GM12878 (cell line): ENCODE data around the gene KLC4. TPM values are rescaled to one million over a fixed set of nuclear protein-coding genes. Genes with fewer than 3 reads are reported as not detected.

Source experiments
- ATAC-seq: fragments of 200-7000 bp; cut with Tn5 transposase; 3 replicates; pipeline ENCODE4 v1.9.1; 2020; ENCODE audit warnings: mild to moderate bottlenecking, moderate library complexity
- BruUV-seq: library from RNA; stranded (reverse); fragments of 400-500 nt; replicated peaks from 2 replicates; lab custom pipeline; 2021; lab: Mats Ljungman, UMichigan
- CTCF ChIA-PET: fragments of 300-600 bp; sonication (Branson Sonifier 250); formaldehyde crosslinking; extraction: SDS; loops from one replicate; lab custom pipeline; 2021; ENCODE audit warnings: inconsistent platforms; lab: Yijun Ruan, JAX
- POLR2A ChIA-PET: fragments of 350-600 bp; formaldehyde crosslinking; extraction: SDS; loops from one replicate; lab custom pipeline; 2021; ENCODE audit warnings: inconsistent platforms; lab: Charles Lee
- RAD21 ChIA-PET: fragments of 300-600 bp; sonication (Branson Sonifier 250); formaldehyde crosslinking; loops from one replicate; lab custom pipeline; 2023; ENCODE audit warnings: antibody characterized with exemption; ENCODE audit not compliant: unreplicated experiment; lab: Charles Lee
- SMC1A ChIA-PET: fragments of 300-600 bp; sonication (Branson Sonifier 250); formaldehyde crosslinking; loops from one replicate; lab custom pipeline; 2023; ENCODE audit not compliant: unreplicated experiment, uncharacterized antibody; lab: Charles Lee
- DNase-seq: peaks from one replicate; pipeline ENCODE4 v3.0.0-alpha.2; 2011; ENCODE audit warnings: low read depth, low spot score
- FAIRE-seq: peaks from 3 replicates; lab custom pipeline; 2011; peaks lifted over from hg19 to GRCh38; lab: Jason Lieb, UNC
- H2AFZ ChIP-seq: 2 replicates; pipeline ENCODE4 v1.6.0; 2011; ENCODE audit warnings: low read depth, low read length, control low read depth; ENCODE audit not compliant: control insufficient read depth
- H3K27ac ChIP-seq: 2 replicates; pipeline ENCODE4 v1.5.1; 2011; ENCODE audit warnings: control low read depth; ENCODE audit not compliant: control insufficient read depth, insufficient read depth
- H3K27me3 ChIP-seq, 2 experiments: replicated peaks in 1 of 2; 2 replicates each; pipeline versions ENCODE4 v1.6.0 to v1.6.1; 2011; ENCODE audit warnings: low read length in 1 of 2; ENCODE audit not compliant: control insufficient read depth in 2 of 2, insufficient read depth in 2 of 2
- H3K36me3 ChIP-seq, 2 experiments: 2 replicates each; pipeline ENCODE4 v1.5.1; 2011; ENCODE audit warnings: low read length in 1 of 2; ENCODE audit not compliant: control insufficient read depth in 2 of 2, insufficient read depth in 2 of 2
- H3K4me1 ChIP-seq: 2 replicates; pipeline ENCODE4 v1.6.1; 2011; ENCODE audit warnings: mild to moderate bottlenecking, low read length, moderate library complexity, mixed read lengths; ENCODE audit not compliant: control insufficient read depth, insufficient read depth
- H3K4me2 ChIP-seq: 2 replicates; pipeline ENCODE4 v1.6.0; 2011; ENCODE audit warnings: control low read depth; ENCODE audit not compliant: control insufficient read depth, insufficient read depth
- H3K4me3 ChIP-seq: fragments of 200-600 bp; sonication (generic); 2 replicates; pipeline ENCODE4 v1.5.1; 2016
- H3K79me2 ChIP-seq: 2 replicates; pipeline ENCODE4 v1.6.0; 2011; ENCODE audit warnings: low read length; ENCODE audit not compliant: control insufficient read depth, insufficient read depth
- H3K9ac ChIP-seq: 2 replicates; pipeline ENCODE4 v1.8.0; 2011; ENCODE audit warnings: low read length, control low read depth, mixed read lengths; ENCODE audit not compliant: control insufficient read depth, insufficient read depth
- H3K9me3 ChIP-seq: replicated peaks from 3 replicates; pipeline ENCODE4 v1.5.1; 2011; ENCODE audit warnings: mild to moderate bottlenecking, low read length; ENCODE audit not compliant: control insufficient read depth, insufficient read depth
- H4K20me1 ChIP-seq: 2 replicates; pipeline ENCODE4 v1.6.0; 2011; ENCODE audit not compliant: control insufficient read depth, insufficient read depth
- LARP7 ChIP-seq: fragments of 450-650 bp; IDR thresholded peaks from 2 replicates; pipeline ENCODE4 v1.6.1; 2017; ENCODE audit warnings: mild to moderate bottlenecking
- NFXL1 ChIP-seq: fragments of 450-650 bp; IDR thresholded peaks from 2 replicates; pipeline ENCODE4 v1.6.1; 2017; ENCODE audit warnings: antibody characterized with exemption, mild to moderate bottlenecking, borderline replicate concordance
- SKIL ChIP-seq: fragments of 450-650 bp; IDR thresholded peaks from 2 replicates; pipeline ENCODE4 v1.6.1; 2017; ENCODE audit warnings: mild to moderate bottlenecking, low read depth, inconsistent platforms; ENCODE audit not compliant: poor library complexity, severe bottlenecking
- SREBF2 ChIP-seq: IDR thresholded peaks from 2 replicates; pipeline ENCODE4 v1.6.1; 2012; ENCODE audit warnings: mild to moderate bottlenecking, low read length
- ZZZ3 ChIP-seq: IDR thresholded peaks from 2 replicates; pipeline ENCODE4 v1.6.1; 2011; ENCODE audit warnings: low read depth; ENCODE audit not compliant: control insufficient read depth, insufficient read length
- WGBS: methylation state at CpG from one replicate; pipeline ENCODE4 v1.1.6; 2016; ENCODE audit warnings: low lambda C conversion rate; ENCODE audit not compliant: insufficient replicate concordance, insufficient coverage; ENCODE audit errors: missing lambda C conversion rate; 5-methylcytosine and 5-hydroxymethylcytosine counted together
- in situ Hi-C: fragments of 300-500 bp; cut with MboI; formaldehyde crosslinking; loops from 9 replicates; pipeline ENCODE4 v1.14.3; 2018; ENCODE audit warnings: mixed read lengths
- intact Hi-C: fragments of 100-400 bp; cut with micrococcal nuclease; formaldehyde crosslinking; loops from one replicate; pipeline ENCODE4 v1.14.2; 2022; ENCODE audit not compliant: unreplicated experiment
- polyA plus RNA-seq, 11 experiments: library from polyadenylated mRNA; depleted of rRNA in 4 of 11; unstranded in 6 of 11; stranded (reverse) in 5 of 11; fragments of >200 nt; fragmentation: Nextera tagmentation in 4 of 11; fragmentation: Illumina TruSeq in 1 of 11; extraction: Ambion mirVana in 4 of 11; extraction: Trizol in 1 of 11; gene quantifications; 1 replicate in 1 of 11; 2 replicates in 10 of 11; pipeline versions ENCODE4 v1.2.1 to v1.2.3, GENCODE V29; 2011 to 2016; ENCODE audit warnings: inconsistent platforms in 2 of 11, missing spikeins in 2 of 11, low read depth in 1 of 11
- total RNA-seq, 4 experiments: library from RNA; depleted of rRNA in 3 of 4; stranded (reverse); fragments of >200 nt in 3 of 4; fragmentation: Illumina TruSeq in 1 of 4; extraction: Trizol in 1 of 4; gene quantifications; 2 replicates each; pipeline versions ENCODE4 v1.2.1 to v1.2.3, GENCODE V29; 2013 to 2021

Gene KLC4
- total and polyA plus RNA-seq, 10 of the 15 experiments (the other 5 are each of a cell fraction or from before 2014, with no cell fraction given): 0.90 to 13.4 (median 6.9) TPM

DNA sequence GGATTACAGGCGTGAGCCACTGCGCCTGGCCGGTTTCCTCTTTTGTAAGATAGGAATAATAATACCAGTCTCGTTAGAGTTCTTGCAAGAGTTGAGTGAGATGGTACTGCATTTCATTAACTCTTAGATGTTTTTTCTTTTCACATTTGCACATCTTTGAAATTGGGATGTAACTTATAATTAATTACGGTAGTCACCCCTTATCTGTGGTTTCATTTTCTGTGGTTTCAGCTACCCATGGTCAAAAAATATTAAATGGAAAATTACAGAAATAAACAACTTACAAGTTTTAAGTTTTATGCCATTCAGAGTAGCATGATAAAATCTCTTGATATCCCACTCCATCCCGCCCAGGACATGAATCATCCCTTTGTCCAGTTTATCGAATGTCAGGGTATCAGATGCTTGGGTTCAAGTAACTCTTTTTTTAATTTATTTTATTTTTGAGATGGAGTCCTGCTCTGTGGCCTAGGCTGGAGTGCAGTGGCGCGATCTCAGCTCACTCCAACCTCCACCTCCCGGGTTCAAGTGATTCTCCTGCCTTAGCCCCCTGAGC, 32.1 kb downstream of the KLC4 start:
- ChIA-PET CTCF (interaction anchor here (1.5 kb wide), 1 partner anchor 52 kb away, joined by 4 read pairs; no protein-coding TSS in a partner anchor), POLR2A (no interaction called here), SMC1A (interaction anchor here (0.5 kb wide), 1 partner anchor 101 kb away, joined by 3 read pairs; no protein-coding TSS in a partner anchor), RAD21 (interaction anchor here (0.6 kb wide), 1 partner anchor 10 kb away, joined by 3 read pairs; no protein-coding TSS in a partner anchor)
- Histone ChIP-seq H3K4me2 (no peak overlapping the region), H3K27ac (no peak overlapping the region), H3K27me3 (no peaks in the 10 kb centered on the region), H3K9ac (no peak overlapping the region), H2AFZ (no peak overlapping the region), H3K4me1 (peaks cover 15% of the 10 kb centered on the region), H3K79me2 (no peaks in the 10 kb centered on the region), H3K4me3 (no peak overlapping the region), H3K9me3 (no peaks in the 10 kb centered on the region), H3K36me3 (no peaks in the 10 kb centered on the region), H4K20me1 (no peaks in the 10 kb centered on the region)
- no TSS peak for BruUV-seq
- intact Hi-C loops: no loop called here
- in situ Hi-C loops: no loop called here
- WGBS: 73% methylated on average over 10 of the region's 10 CpGs
- ATAC-seq (no peak), FAIRE-seq (no peak), DNase-seq (no peak)
- TF ChIP-seq NFXL1: no peak
- TF ChIP-seq LARP7: no peak
- no peak for TF ChIP-seq SKIL
- TF ChIP-seq ZZZ3: no peak
- TF ChIP-seq SREBF2: no peak
